CD4-positive, alpha-beta T cell treated with Interleukin-6 for 4 hours (primary cell): ENCODE data around the gene CEP43.
A peak's percentile ranks its signal among the peaks of the same experiment; 100 is the strongest.

ENCODE experiments used
- DNase-seq: peaks from one replicate; pipeline ENCODE4 v3.0.0-alpha.2; 2020; ENCODE audit warnings: mixed read lengths

The CEP43 gene

DNA sequence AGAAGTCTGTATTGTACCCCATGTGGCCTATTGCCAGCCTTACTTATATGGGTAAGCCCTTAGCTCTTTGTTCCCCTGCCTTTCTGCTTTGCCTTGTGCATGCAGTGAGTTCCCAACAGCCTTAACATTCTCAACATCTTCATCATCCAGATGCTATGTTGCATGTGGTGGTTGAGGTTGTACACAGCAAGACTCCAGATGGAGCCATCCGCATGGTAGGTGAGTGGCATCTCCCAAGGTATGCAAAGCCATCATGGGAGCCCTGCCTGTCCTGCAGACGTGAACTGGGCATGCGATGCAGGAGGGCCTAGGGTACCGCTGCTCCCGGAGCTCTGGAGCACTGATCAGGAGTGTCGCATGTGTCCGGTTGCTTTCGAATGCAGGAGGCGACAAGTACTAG is 16.1 kb downstream of the CEP43 start:
- DNase-seq: no peak

DNA sequence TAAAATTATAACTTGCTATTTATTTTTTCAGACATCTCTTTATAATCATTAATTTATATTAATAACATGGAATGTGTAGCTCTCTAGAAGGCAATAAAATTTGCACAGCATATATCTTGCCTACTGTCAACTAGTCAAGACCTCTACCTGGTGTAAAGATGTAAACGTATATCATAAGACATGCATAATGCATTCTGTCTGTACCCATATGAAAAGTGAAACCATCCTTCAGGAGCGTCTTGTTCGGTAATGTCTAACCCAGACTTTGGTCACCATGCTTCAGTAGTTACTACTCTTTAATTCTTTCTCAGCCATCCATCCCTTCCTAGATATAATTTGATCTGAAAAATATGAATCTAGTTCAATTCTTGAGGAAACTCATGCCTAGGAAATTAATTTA is 21.0 kb downstream of the CEP43 start:
- no peak for DNase-seq

- no peak for DNase-seq
Measured at GRCh38 chr6:167027308-167027707, 28.1 kb downstream of the CEP43 start.

- DNase-seq: no peak
Measured at GRCh38 chr6:167027772-167028171, 28.6 kb downstream of the CEP43 start.

DNA sequence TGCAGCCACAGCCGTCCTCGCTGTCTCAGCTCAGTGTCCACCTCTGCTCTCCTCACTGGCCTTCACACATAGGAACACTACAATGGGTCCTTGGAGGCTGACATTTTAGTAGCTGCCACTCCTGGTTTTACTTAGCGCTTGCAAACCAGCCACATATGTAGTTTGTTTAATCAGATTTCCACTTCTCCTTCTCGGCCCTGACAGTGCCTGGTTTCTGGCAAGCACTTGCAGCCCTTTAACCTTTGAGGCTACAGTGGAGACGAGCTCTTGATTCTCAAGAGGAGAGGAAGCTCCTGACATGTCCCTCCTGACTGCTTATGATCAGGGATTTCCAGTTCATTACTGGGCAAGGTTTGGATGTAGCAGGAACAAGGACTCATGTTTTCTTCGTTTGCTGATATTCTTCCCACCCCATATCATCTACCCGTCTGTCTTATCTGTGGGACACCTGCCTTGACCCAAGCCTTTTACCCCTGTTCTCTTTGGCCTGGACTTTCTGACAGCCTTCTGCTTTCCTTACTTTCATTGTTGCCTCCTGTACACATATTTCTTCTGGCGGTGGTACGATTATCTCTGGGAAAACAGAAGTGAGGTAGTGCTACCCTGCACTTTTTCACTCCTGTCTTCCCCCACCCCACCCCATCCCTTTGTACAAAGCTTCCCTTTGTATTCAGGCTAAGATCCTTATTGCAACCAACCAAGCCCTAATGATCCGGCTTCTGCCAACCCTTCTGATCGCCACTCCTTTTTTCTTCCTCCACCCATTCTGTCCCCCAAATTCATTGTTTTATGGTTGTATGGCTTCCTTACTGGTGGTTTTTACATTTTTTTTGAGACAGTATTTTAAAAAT is 31.2 kb downstream of the CEP43 start:
- no peak for DNase-seq

DNA sequence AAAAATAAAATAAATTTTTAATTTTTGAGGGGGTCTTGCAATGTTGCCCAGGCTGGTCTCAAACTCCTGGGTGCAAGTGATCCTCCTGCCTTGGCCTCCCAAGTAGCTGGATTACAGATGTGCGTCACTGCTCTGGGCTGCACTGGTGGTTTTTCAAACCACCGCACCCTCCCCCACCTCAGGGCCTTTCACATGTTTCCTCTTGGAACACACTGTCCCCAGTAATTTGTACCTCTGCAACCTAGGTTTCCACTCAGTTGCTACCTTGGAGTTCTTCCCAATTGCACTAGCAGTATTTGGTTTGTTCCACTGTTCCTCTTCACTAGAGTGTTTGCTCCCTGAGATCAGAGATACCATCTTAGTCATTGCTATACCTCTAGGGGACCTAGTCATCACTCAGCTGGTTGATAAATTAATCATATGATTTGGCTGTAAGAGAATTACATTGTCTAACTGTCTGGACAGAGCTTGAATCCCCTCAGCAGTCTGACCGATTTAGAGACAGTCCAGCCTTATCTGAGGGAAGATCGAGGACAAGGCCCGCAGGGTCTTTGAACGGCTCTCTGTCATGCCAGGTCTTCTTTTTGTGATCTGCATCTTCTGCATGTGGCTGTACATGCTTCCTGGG is 32.0 kb downstream of the CEP43 start:
- no peak for DNase-seq

GRCh38 chr6:167034056-167034455 is 34.9 kb downstream of the CEP43 start:
- DNase-seq: no peak

DNA sequence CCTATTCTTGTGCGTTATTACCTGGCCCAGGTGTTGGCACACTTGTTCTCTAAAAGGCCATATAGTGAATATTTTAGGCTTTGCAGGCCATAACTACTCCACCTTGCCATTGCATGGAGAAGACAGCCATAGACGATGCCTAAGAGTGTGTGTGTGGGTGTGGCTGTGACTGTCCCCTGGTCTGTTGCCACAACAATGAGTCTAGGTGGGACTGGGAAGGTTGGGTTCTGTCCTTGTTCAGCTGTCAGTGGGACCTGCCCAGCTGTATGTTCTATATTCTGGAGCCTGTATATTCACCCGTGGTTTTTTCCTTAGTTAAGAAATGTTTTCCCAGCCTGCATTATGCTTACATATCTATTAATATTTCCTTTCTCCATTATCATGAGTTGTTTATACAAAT is 38.6 kb downstream of the CEP43 start:
- DNase-seq: no peak

DNA sequence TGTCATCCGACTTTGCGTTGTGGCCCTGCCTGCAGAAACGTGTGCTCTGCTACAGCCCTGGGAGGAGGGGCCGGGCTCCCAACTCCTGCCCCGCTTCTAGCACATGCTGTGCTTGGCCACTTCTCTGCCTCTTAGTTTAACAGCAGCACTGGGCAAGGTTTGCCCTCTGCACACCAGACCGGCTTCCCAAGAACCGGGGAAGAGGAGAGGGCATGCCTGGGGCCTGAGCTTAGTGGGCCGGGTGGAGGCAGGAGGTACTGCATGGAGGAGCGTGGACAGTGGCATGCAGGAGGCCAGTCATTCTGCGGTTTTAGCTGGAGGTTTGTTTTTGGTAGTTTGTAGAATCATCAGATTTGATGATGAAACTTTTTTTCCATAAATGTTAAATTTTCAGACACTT is 45.5 kb downstream of the CEP43 start:
- no peak for DNase-seq

- no peak for DNase-seq
Measured at GRCh38 chr6:167045828-167046580, 46.8 kb downstream of the CEP43 start.

DNA sequence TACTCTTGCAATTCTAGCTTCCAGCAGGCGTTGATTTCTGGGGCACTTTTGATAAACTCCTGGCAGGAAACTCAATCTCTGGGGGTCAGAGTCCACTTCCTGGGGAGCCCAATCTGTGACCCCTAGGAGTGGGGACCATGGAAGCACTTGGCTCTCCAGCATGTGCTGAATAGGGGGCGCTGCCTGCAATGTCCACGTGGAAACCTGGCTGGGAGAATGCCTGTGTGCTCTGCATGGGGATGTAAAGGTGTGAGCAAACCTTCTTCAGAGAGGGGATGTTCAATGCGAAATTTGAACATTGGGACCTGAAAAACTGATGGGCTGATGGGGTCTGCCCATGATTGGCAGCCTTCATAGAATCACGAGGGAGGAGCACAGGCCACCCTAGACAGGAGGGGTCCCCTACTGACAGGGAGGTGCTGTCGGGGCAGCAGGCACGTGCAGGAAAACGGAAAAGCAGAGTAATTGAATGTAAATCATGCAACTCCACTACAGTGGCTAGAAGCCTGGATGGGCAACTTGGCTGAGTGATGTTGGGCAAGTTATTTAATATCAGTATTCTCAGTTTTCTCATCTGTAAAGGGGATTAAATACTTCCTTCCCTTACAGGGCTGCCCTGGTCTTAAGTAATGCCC is 47.8 kb downstream of the CEP43 start:
- DNase-seq: no peak

GRCh38 chr6:167047554-167047953 is 48.4 kb downstream of the CEP43 start:
- DNase-seq: peak; percentile 61
